ENCODE results near the gene L1CAM. TPM values are rescaled to one million over a fixed set of nuclear protein-coding genes. Genes with fewer than 3 reads are reported as not detected.
"Not testable (repeated sequence)": the region's sequence is repeated elsewhere in the genome, so short reads cannot be mapped to it uniquely, and the experiment has no call there.

Gene L1CAM
- total RNA-seq, 4 donors from 2014 or later, result 0.37 to 2.8 (median 1.6) TPM

DNA sequence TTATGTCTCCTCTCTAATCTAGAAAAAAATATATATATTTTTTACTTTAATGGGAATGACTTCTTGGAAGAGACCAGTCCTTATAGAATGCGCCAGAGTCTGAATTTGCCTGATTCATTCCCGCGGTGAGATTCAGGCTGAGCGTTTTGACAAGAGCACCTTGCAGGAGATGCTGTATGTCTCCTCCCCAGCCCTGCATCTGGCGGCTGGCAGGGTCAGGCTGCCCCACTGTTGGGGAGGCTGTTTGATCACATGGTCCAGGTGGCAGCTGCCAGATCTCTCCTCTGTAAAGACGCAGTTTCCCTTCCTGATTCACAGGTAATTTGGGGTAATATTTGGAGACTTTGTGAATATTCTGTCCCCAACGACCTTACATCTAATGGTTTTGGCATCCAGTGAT lies 65.4 kb downstream of the L1CAM start:
- ATAC-seq (ENCODE audit: low FRiP score) (no peak), DNase-seq (ENCODE audit: low spot score) (no peak)
- TF ChIP-seq CTCF (IDR thresholded peaks at IDR 0.05), result no peak

GRCh38 chrX:153819384-153820040 lies 66.5 kb downstream of the L1CAM start:
- no peak for TF ChIP-seq CTCF (IDR thresholded peaks at IDR 0.05)
- ATAC-seq (ENCODE audit: low FRiP score) (no peak), DNase-seq (ENCODE audit: low spot score) (no peak)

GRCh38 chrX:153818571-153819383 lies 67.2 kb downstream of the L1CAM start:
- ATAC-seq (ENCODE audit: low FRiP score) (peak; percentile 58), DNase-seq (ENCODE audit: low spot score) (no peak)
- TF ChIP-seq CTCF (IDR thresholded peaks at IDR 0.05), result no peak

GRCh38 chrX:153818064-153818463 lies 67.9 kb downstream of the L1CAM start:
- not testable (repeated sequence) for DNase-seq (ENCODE audit: low spot score); ATAC-seq (ENCODE audit: low FRiP score)

DNA sequence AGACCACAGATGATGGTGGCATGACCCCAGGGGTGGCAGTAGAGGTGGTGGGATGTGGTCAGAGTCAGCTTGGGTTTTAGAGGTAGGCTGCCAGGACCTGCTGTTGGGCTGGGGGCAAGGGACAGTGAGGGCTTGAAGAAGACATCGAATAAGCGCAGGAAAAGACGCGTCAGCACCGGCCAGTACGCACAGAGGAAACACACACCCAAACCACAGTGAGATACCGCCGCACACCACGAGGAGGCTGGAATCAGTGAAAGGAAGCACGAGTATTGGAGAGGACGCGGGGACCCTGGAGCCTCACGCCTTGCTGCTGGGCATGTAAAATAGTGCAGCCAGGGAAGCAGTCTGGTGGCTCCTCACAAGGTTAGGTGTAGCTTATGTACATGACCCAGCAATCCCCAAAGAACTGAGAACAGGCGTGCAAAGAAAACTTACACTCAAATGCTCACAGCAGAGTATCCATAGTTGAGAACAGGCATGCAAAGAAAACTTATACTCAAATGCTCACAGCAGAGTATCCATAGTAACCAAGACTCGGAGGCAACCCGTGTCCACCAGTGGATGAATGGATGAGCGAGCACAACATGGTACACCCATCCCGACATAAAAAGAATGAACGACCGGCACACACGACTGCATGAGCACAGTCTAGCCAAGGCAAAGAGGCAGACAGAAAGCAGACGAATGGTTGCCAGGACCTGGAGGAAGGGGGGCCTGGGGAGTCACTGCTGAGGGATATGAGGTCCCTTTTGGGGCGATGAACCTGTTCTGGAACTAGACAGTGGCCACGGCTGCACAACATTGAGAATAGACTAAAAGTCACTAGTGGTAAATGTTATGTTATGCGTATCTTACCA lies 68.9 kb downstream of the L1CAM start:
- ATAC-seq (ENCODE audit: low FRiP score), result no peak

DNA sequence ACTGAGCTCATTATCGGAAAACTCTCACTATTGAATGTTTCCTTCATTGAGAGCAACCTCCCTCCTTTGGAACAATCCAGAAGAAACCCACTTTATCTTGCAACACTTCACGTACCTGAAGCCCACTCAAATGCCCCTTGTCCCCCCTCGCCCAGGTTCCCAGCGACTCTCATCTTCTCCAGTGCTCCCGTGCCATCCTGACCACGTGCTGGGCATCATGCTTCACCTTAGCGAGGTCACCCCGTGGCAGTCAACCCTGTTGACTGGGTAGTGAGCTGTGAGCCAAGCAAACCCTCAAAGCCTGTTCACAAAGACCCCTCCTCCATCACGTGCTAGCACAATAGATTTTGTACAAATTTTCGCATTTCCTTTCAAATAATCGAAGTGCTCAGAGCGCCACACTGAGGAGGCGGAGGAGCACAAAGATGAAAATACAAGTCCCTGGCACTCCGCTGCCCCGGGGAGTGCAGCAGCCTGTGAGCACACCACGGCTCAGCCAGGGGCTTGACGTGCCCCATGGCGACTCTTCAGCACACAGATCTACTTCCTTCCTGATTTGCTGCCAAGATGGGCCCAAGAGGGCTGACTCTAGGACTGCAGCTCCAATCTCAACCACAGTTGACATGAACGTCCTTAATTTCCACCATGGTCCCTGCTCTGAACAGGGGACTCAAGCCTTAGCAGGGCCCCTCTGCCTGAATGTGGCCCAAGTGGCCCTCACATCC lies 71.2 kb downstream of the L1CAM start:
- ATAC-seq (ENCODE audit: low FRiP score) (no peak), DNase-seq (ENCODE audit: low spot score) (no peak)
- no peak for TF ChIP-seq CTCF (IDR thresholded peaks at IDR 0.05)

More for the DNA sequence above, 68.9 kb downstream of the L1CAM start:
- no peak for DNase-seq (ENCODE audit: low spot score)
- no peak for TF ChIP-seq CTCF (IDR thresholded peaks at IDR 0.05)
